LNCAP (cell line): ENCODE measurements around the gene SNRPD3.

Source experiments
- CTCF ChIP-seq: fragments of 450-650 bp; IDR thresholded peaks from 2 replicates; pipeline ENCODE4 v1.5.1; 2017; ENCODE audit warnings: mild to moderate bottlenecking

The SNRPD3 gene

GRCh38 chr22:24514241-24515026 is 41.4 kb upstream of the SNRPD3 start:
- TF ChIP-seq CTCF, result no peak

- TF ChIP-seq CTCF, result no peak
These were observed 40.8 kb upstream of the SNRPD3 start for GRCh38 chr22:24515027-24515338.

- no peak for TF ChIP-seq CTCF
These were observed 39.5 kb upstream of the SNRPD3 start for GRCh38 chr22:24516301-24516737.

GRCh38 chr22:24517446-24517845 is 38.4 kb upstream of the SNRPD3 start:
- TF ChIP-seq CTCF, result no peak

- no peak for TF ChIP-seq CTCF
These were observed 37.6 kb upstream of the SNRPD3 start for GRCh38 chr22:24518228-24518627.

GRCh38 chr22:24518771-24519485 is 36.9 kb upstream of the SNRPD3 start:
- TF ChIP-seq CTCF, result no peak

GRCh38 chr22:24519496-24519895 is 36.3 kb upstream of the SNRPD3 start:
- TF ChIP-seq CTCF, result no peak
